SJSA1 (cell line): ENCODE results near the gene CCNQ. TPM values are rescaled to one million over a fixed set of nuclear protein-coding genes. Genes with fewer than 3 reads are reported as not detected.

Experiments used
- DNase-seq, 2 experiments: peaks; one replicate each; pipeline ENCODE4 v3.0.0-alpha.2; 2015 to 2020; ENCODE audit warnings: low spot score in 2 of 2, low read depth in 1 of 2
- H3K27ac ChIP-seq: fragments of 250-450 bp; sonication (Bioruptor Pico); 2 replicates; pipeline ENCODE4 v1.5.1; 2020; ENCODE audit warnings: mild to moderate bottlenecking, moderate library complexity
- H3K27me3 ChIP-seq: fragments of 250-450 bp; sonication (Bioruptor Pico); replicated peaks from 2 replicates; pipeline ENCODE4 v1.5.1; 2020; ENCODE audit warnings: mild to moderate bottlenecking, moderate library complexity
- H3K36me3 ChIP-seq: fragments of 250-450 bp; sonication (Bioruptor Pico); 2 replicates; pipeline ENCODE4 v1.5.1; 2020; ENCODE audit warnings: mild to moderate bottlenecking
- H3K4me1 ChIP-seq: fragments of 250-450 bp; sonication (Bioruptor Pico); replicated peaks from 2 replicates; pipeline ENCODE4 v1.6.1; 2021; ENCODE audit warnings: mild to moderate bottlenecking
- H3K4me3 ChIP-seq: fragments of 250-450 bp; sonication (Bioruptor Pico); 2 replicates; pipeline ENCODE4 v1.5.1; 2020; ENCODE audit warnings: mild to moderate bottlenecking
- H3K9me3 ChIP-seq: fragments of 250-450 bp; sonication (Bioruptor Pico); replicated peaks from 2 replicates; pipeline ENCODE4 v1.5.1; 2020; ENCODE audit warnings: mild to moderate bottlenecking
- total RNA-seq: library from RNA; depleted of rRNA; stranded (reverse); fragments of >200 nt; shearing (Covaris generic); gene quantifications from 2 replicates; pipeline ENCODE4 v1.2.3, GENCODE V29; 2014

The CCNQ gene
- total RNA-seq, 1 experiment from 2014 or later = 39.9 TPM

DNA sequence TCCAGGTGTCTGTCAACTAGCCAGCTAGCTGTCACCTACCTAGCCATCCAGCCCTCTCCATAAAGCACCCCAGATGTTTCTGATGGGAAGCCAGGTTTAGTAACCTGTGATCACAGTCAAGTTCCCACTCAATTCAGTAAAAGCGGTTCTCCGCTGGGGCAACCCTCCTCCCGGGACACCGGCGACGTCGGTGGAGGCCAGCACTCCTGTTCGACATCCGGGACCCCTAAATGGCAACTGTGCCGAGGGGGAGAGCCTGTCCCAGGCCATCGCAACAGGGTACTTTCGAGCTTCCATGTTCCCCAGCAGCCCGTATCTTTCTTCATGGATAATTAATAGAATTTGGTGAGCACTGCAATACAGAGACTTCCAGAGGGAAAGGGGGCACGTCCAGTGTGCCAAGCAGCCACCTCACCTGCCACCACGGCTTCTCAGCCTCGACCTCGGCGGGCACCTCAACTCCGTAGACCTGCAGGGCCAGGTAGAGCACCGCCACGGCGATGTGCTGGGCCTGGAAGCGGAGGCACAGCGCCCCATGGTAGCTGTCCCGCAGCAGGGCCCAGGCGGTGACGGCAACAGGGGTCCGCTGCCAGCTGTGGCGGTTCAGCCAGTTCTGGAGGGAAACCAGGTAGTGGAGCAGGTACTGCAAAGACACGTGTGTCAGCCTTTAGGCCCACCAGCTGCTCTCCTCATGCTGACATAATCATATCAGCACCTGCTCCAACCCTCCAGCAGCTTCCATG, 6.7 kb downstream of the CCNQ start:
- H3K36me3 ChIP-seq = 0 out of 2 replicates have a peak, but pooled peaks cover 3% of the 10 kb centered on the region
- H3K4me3 ChIP-seq = no peak overlapping the region
- H3K9me3 ChIP-seq = no peaks in the 10 kb centered on the region
- DNase-seq = no peak
- no peaks in the 10 kb centered on the region for H3K27me3 ChIP-seq
- H3K4me1 ChIP-seq = no peaks in the 10 kb centered on the region
- H3K27ac ChIP-seq = no peak overlapping the region

DNA sequence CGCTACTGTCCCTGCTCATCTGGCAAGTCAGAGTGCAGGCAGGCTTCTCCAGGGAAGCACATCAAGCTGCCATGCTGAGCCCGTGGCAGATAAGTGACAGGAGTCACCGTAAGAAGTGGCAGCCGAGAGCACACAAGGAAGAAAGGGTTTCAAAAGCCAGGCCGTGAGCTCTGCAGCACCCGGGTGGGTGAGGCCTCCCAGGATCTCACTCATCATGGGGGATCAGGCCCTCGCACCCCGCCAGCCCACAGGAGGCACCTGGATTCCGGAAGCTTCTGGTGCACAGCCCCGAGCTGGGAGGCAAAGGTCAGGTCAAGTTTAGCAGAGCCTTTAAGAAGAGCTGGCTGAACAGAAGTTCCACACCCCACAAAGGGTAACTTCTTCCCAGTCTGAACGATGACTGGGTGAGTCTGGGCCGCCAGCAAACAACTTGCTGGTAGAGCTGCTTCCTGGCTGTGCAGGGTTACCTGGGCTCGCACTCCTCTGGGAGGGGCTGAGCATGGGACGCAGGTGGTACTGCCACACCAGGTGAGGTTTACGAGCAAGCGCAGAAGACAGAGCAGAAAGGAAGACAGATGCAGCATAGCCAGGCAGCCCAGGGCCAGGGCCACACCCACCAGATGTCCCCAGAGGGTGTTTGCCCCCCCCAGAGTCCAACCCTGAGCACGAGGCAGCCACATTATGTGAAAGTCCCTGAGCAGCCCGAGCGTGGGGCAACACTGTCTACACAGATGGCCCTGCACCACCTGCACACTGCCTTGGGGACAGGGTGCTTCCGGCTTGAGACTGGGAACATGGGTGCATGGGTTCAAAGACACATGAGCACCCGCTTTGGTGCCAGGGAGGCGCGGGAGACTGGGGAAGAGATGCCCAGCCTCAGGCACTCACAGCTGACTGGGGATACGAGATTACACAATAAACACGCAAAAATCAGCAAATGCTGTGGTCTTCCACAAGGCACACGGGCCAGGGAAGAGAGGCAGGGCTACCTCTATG, 7.7 kb downstream of the CCNQ start:
- H3K9me3 ChIP-seq = no peaks in the 10 kb centered on the region
- no peaks in the 10 kb centered on the region for H3K4me1 ChIP-seq
- no peaks in the 10 kb centered on the region for H3K27me3 ChIP-seq
- no peak overlapping the region for H3K4me3 ChIP-seq
- DNase-seq = no peak
- no peak overlapping the region for H3K27ac ChIP-seq
- peaks cover 3% of the 10 kb centered on the region; the same call in 1 of the 2 replicates for H3K36me3 ChIP-seq

GRCh38 chrX:153588782-153589446, 10.0 kb downstream of the CCNQ start:
- Histone ChIP-seq H3K27ac (no peak overlapping the region), H3K9me3 (no peaks in the 10 kb centered on the region), H3K36me3 (peaks cover 3% of the 10 kb centered on the region; the same call in 1 of the 2 replicates), H3K4me1 (no peaks in the 10 kb centered on the region), H3K4me3 (no peak overlapping the region), H3K27me3 (no peaks in the 10 kb centered on the region)
- DNase-seq = no peak

DNA sequence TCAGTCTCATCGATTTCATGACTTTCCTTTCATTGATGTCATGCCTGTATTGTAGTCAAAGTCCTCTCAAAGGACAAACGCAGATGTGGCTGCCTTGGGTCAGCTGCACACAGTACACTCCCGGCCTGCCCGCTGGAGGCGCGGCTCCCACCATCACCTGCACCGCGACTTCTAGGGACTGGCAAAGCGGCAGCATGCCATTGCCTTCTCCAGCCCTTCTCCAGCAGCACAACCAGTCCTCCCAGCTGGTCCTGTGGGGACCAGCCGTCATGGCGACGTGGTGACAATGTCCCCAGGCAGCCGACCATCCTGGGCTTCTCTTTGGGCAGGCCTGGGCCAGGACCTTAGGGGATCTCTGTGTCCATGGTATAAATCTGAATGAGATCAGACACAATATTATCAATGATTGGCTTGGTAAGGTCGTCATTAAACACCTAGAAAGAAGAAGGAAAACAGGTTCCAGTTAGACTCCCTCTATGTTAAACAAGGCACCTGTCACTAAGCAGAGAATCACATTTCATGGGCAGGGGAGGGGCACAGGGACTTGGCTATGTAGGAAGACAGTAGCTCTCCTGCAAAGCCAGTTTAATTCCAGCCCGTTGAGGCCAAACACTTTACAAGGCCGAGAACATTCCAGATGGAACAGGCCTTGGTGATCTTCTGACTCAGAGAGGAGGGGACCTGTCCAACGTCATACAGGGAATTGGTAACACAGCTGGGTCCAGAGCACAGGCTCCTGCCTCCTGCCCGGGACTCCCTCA, 10.7 kb downstream of the CCNQ start:
- Histone ChIP-seq H3K4me1 (no peaks in the 10 kb centered on the region), H3K27ac (no peak overlapping the region), H3K4me3 (no peak overlapping the region), H3K36me3 (peaks cover 3% of the 10 kb centered on the region; the same call in 1 of the 2 replicates), H3K9me3 (no peaks in the 10 kb centered on the region), H3K27me3 (no peaks in the 10 kb centered on the region)
- no peak for DNase-seq

- Histone ChIP-seq H3K4me3 (no peak overlapping the region), H3K9me3 (no peaks in the 10 kb centered on the region), H3K36me3 (peaks cover 2% of the 10 kb centered on the region; the same call in 1 of the 2 replicates), H3K27me3 (no peaks in the 10 kb centered on the region), H3K4me1 (no peaks in the 10 kb centered on the region), H3K27ac (no peak overlapping the region)
- DNase-seq = no peak
These were observed 11.6 kb downstream of the CCNQ start for GRCh38 chrX:153587342-153587741.

DNA sequence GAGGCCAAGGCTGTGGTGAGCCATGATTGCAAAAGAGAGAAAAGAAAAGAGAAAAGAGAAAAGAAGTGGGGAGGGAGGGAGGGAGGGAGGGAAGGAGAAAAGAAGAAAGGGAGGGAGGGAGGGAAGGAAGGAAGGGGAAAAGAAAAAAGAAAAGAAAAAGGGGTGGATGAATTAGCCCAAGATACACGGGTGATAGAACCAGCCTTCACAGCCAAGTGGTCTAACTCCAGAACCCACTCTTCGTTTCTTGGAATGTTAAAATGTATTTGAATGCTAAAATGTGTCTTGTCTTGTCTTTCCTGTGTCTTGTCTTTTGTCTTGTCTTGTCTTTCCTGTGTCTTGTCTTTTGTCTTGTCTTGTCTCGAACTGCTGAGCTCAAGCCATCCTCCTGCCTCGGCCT, 13.1 kb downstream of the CCNQ start:
- no peaks in the 10 kb centered on the region for H3K4me1 ChIP-seq
- H3K27me3 ChIP-seq = no peaks in the 10 kb centered on the region
- no peaks in the 10 kb centered on the region; the same call in 1 of the 2 replicates for H3K36me3 ChIP-seq
- no peak overlapping the region for H3K27ac ChIP-seq
- H3K4me3 ChIP-seq = no peak overlapping the region
- DNase-seq = no peak
- no peaks in the 10 kb centered on the region for H3K9me3 ChIP-seq

- no peaks in the 10 kb centered on the region for H3K9me3 ChIP-seq
- DNase-seq = no peak
- H3K36me3 ChIP-seq = no peaks in the 10 kb centered on the region; the same call in 1 of the 2 replicates
- H3K4me1 ChIP-seq = no peaks in the 10 kb centered on the region
- no peak overlapping the region for H3K4me3 ChIP-seq
- no peaks in the 10 kb centered on the region for H3K27me3 ChIP-seq
- H3K27ac ChIP-seq = no peak overlapping the region
These were observed 15.5 kb downstream of the CCNQ start for GRCh38 chrX:153583433-153583832.

GRCh38 chrX:153582896-153583295, 16.0 kb downstream of the CCNQ start:
- DNase-seq = no peak
- Histone ChIP-seq H3K4me1 (no peaks in the 10 kb centered on the region), H3K27ac (no peak overlapping the region), H3K27me3 (no peaks in the 10 kb centered on the region), H3K4me3 (no peak overlapping the region), H3K36me3 (no peaks in the 10 kb centered on the region; the same call in 1 of the 2 replicates), H3K9me3 (no peaks in the 10 kb centered on the region)

GRCh38 chrX:153580700-153581386, 18.1 kb downstream of the CCNQ start:
- Histone ChIP-seq H3K36me3 (no peaks in the 10 kb centered on the region), H3K4me3 (no peak overlapping the region), H3K27me3 (no peaks in the 10 kb centered on the region), H3K27ac (no peak overlapping the region), H3K4me1 (no peaks in the 10 kb centered on the region), H3K9me3 (no peaks in the 10 kb centered on the region)
- DNase-seq = no peak

DNA sequence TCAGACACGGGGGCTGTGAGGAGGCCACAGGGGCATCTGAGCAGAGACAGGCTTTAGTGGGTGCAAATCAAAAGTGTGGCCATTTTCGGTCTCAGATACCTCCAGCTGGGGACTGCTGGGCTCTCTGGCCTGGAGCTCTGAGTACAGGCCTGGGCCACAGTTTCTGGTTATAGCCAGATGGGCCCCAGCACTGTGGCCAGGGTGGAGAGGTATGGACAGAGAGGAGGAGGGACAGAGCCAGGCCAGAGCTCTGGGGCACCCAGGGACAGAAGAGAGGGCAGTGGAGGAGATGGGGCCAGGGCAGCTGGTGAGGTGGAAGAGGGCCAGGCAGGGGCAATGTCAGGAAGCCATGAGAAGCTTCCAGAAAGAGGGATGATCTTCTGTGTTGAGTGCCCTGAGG, 20.1 kb downstream of the CCNQ start:
- Histone ChIP-seq H3K27ac (no peak overlapping the region), H3K36me3 (no peaks in the 10 kb centered on the region), H3K4me1 (no peaks in the 10 kb centered on the region), H3K27me3 (no peaks in the 10 kb centered on the region), H3K9me3 (no peaks in the 10 kb centered on the region), H3K4me3 (no peak overlapping the region)
- DNase-seq = no peak

DNA sequence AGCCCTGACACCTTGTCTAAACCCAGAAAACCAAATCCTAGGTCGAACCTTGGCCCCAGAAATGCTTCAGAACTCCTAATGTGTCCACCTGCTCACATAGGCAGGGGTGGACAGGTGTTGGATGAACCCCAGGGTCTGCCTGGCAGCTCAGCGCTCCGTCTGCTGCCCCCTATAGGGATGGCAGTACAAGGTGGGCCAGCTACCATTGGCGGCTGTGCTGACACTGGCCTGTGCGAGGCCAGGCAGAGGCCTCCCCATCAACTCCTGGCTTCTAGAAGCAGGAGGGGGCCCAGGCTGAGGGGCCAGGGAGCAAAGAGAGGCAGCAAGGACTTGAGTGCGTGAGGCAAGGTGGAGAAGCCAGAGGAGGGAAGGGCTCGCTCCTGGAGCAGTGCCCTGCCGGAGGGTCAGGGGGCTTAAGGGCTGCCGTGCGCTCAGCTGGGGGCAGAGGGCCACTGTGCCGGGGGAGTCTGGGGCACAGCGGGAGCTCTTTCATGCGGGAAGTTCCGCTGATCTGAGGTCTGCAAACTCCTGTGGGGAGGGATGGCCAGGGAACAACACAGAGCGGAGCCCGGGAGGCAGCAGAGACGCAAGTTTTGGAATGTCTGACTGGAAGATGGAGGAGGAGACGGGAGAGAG, 20.6 kb downstream of the CCNQ start:
- Histone ChIP-seq H3K36me3 (no peaks in the 10 kb centered on the region), H3K4me3 (no peak overlapping the region), H3K4me1 (no peaks in the 10 kb centered on the region), H3K9me3 (no peaks in the 10 kb centered on the region), H3K27me3 (no peaks in the 10 kb centered on the region), H3K27ac (no peak overlapping the region)
- DNase-seq = no peak

GRCh38 chrX:153576961-153577360, 22.0 kb downstream of the CCNQ start:
- H3K9me3 ChIP-seq = no peaks in the 10 kb centered on the region
- H3K4me1 ChIP-seq = no peaks in the 10 kb centered on the region
- H3K36me3 ChIP-seq = no peaks in the 10 kb centered on the region
- no peak overlapping the region for H3K27ac ChIP-seq
- no peaks in the 10 kb centered on the region for H3K27me3 ChIP-seq
- H3K4me3 ChIP-seq = no peak overlapping the region
- no peak for DNase-seq
